ACHN (cell line): Measurements from ENCODE around the gene FABP6.
A peak's percentile ranks its signal among the peaks of the same experiment; 100 is the strongest.
"Not testable (repeated sequence)": the region's sequence is repeated elsewhere in the genome, so short reads cannot be mapped to it uniquely, and the experiment has no call there.

Experiments
- DNase-seq: peaks from one replicate; pipeline ENCODE4 v3.0.0-alpha.2; 2015
- in situ Hi-C: cut with HindIII; loops from 2 replicates; pipeline ENCODE4 v1.10.0; 2017; ENCODE audit warnings: low sequenced_read_pairs, low pct_ligation_motif_present, low pct_unique_long_range_greater_than_20kb

FABP6 gene

GRCh38 chr5:160229190-160229742 lies at the start of gene FABP6:
TSS of gene FABP6 (plus strand) at chr5:160229506. CDS start at chr5:160229558, 52 bp downstream.
- in situ Hi-C loops: no loop called here

GRCh38 chr5:160180931-160181330 lies 48.4 kb upstream of the FABP6 start:
- no peak for DNase-seq
- in situ Hi-C loops: no loop called here

More at GRCh38 chr5:160229190-160229742, at the start of gene FABP6:
- no peak for DNase-seq

- in situ Hi-C loops: no loop called here
- no peak for DNase-seq
These were observed 47.2 kb upstream of the FABP6 start for GRCh38 chr5:160181965-160182622.

GRCh38 chr5:160183075-160183474 lies 46.2 kb upstream of the FABP6 start:
- in situ Hi-C loops: no loop called here
- DNase-seq: peak; percentile 41

- DNase-seq: no peak
- in situ Hi-C loops: no loop called here
These were observed 43.5 kb upstream of the FABP6 start for GRCh38 chr5:160185626-160186360.

- DNase-seq: no peak
- in situ Hi-C loops: no loop called here
These were observed 42.8 kb upstream of the FABP6 start for GRCh38 chr5:160186480-160186879.

GRCh38 chr5:160187091-160187490 lies 42.2 kb upstream of the FABP6 start:
- in situ Hi-C loops: no loop called here
- DNase-seq: no peak

- DNase-seq: peak; percentile 49
- in situ Hi-C loops: no loop called here
These were observed 40.9 kb upstream of the FABP6 start for GRCh38 chr5:160188141-160189015.

- DNase-seq: no peak
- in situ Hi-C loops: no loop called here
These were observed 36.9 kb upstream of the FABP6 start for GRCh38 chr5:160192424-160192823.

- DNase-seq, in situ Hi-C loops: not testable (repeated sequence)
These were observed 36.2 kb upstream of the FABP6 start for GRCh38 chr5:160193076-160193475.

- DNase-seq, in situ Hi-C loops: not testable (repeated sequence)
These were observed 35.5 kb upstream of the FABP6 start for GRCh38 chr5:160193790-160194189.

- no peak for DNase-seq
- in situ Hi-C loops: no loop called here
These were observed 31.8 kb upstream of the FABP6 start for GRCh38 chr5:160197341-160198144.

- no peak for DNase-seq
These were observed 31.2 kb upstream of the FABP6 start for GRCh38 chr5:160198146-160198545.

GRCh38 chr5:160198841-160199409 lies 30.4 kb upstream of the FABP6 start:
- in situ Hi-C loops: no loop called here
- no peak for DNase-seq

More at GRCh38 chr5:160198146-160198545, 31.2 kb upstream of the FABP6 start:
- in situ Hi-C loops: no loop called here

- peak; percentile 54 for DNase-seq
- in situ Hi-C loops: no loop called here
These were observed 29.8 kb upstream of the FABP6 start for GRCh38 chr5:160199410-160199911.

GRCh38 chr5:160207061-160207460 lies 22.2 kb upstream of the FABP6 start:
- no peak for DNase-seq
- in situ Hi-C loops: no loop called here

GRCh38 chr5:160209917-160210316 lies 19.4 kb upstream of the FABP6 start:
- in situ Hi-C loops: no loop called here
- no peak for DNase-seq

- DNase-seq: no peak
- in situ Hi-C loops: no loop called here
These were observed 18.7 kb upstream of the FABP6 start for GRCh38 chr5:160210606-160211005.
